ENCODE data around the gene AGT. TPM values are rescaled to one million over a fixed set of nuclear protein-coding genes. Genes with fewer than 3 reads are reported as not detected.

Gene AGT
- total RNA-seq, 1 experiment from 2014 or later: not detected

GRCh38 chr1:230684998-230685397 lies 28.9 kb downstream of the AGT start:
- no peak for DNase-seq
- no TSS peak for BruUV-seq (replicated peaks)
- Histone ChIP-seq H3K27me3 (ENCODE audit: insufficient read depth, low read depth) (no peaks in the 10 kb centered on the region), H3K4me3 (no peak overlapping the region), H3K27ac (no peak overlapping the region; the same call in 1 of the 2 replicates), H3K9me2 (ENCODE audit: insufficient read depth) (no peaks in the 10 kb centered on the region), H3K9me3 (ENCODE audit: insufficient read depth, low read depth) (no peaks in the 10 kb centered on the region), H4K20me1 (ENCODE audit: insufficient read depth) (peaks cover 4% of the 10 kb centered on the region), H3K79me2 (ENCODE audit: low read depth) (no peaks in the 10 kb centered on the region), H3K4me2 (no peak overlapping the region), H3F3A (ENCODE audit: insufficient read depth, low read depth) (peaks cover 37% of the 10 kb centered on the region), H3K4me1 (replicated peaks; ENCODE audit: insufficient read depth) (peaks cover 42% of the 10 kb centered on the region), H2AFZ (no peak overlapping the region), H3K36me3 (ENCODE audit: low read depth) (peaks cover 50% of the 10 kb centered on the region)
- intact Hi-C loops (cut with micrococcal nuclease; ENCODE audit: unreplicated experiment): loop anchor here (1.0 to 5.0 kb wide), 3 partner anchors 43 to 177 kb away; partner anchors contain the start of gene COG2
- no peak for TF ChIP-seq EZH2 (IDR thresholded peaks at IDR 0.05; ENCODE audit: low read depth)
- no peak for TF ChIP-seq CTCF (conservative IDR thresholded peaks at IDR 0.05)
- ChIA-PET CTCF (no interaction called here), POLR2A (ENCODE audit: unreplicated experiment) (no interaction called here)

GRCh38 chr1:230684146-230684545 lies 29.8 kb downstream of the AGT start:
- BruUV-seq (replicated peaks): no TSS peak
- Histone ChIP-seq H3K9me3 (ENCODE audit: insufficient read depth, low read depth) (no peaks in the 10 kb centered on the region), H2AFZ (no peak overlapping the region), H3F3A (ENCODE audit: insufficient read depth, low read depth) (peaks cover 37% of the 10 kb centered on the region), H4K20me1 (ENCODE audit: insufficient read depth) (peaks cover 4% of the 10 kb centered on the region), H3K4me1 (replicated peaks; ENCODE audit: insufficient read depth) (peaks cover 42% of the 10 kb centered on the region), H3K4me2 (peak overlapping the region; percentile 32), H3K79me2 (ENCODE audit: low read depth) (no peaks in the 10 kb centered on the region), H3K36me3 (ENCODE audit: low read depth) (peaks cover 44% of the 10 kb centered on the region), H3K27ac (peak overlapping the region; percentile 75), H3K4me3 (no peak overlapping the region), H3K27me3 (ENCODE audit: insufficient read depth, low read depth) (no peaks in the 10 kb centered on the region), H3K9me2 (ENCODE audit: insufficient read depth) (no peaks in the 10 kb centered on the region)
- CTCF ChIA-PET: no interaction called here
- POLR2A ChIA-PET (ENCODE audit: unreplicated experiment): interaction anchor here (0.7 kb wide), 1 partner anchor 184 kb away, joined by 3 read pairs; the partner anchor contains the start of gene C1orf198
- DNase-seq: peak; percentile 84 to 91
- intact Hi-C loops (cut with micrococcal nuclease; ENCODE audit: unreplicated experiment): loop anchor here (1.0 to 5.0 kb wide), 3 partner anchors 42 to 178 kb away; partner anchors contain the start of gene COG2
- no peak for TF ChIP-seq CTCF (conservative IDR thresholded peaks at IDR 0.05)
- no peak for TF ChIP-seq EZH2 (IDR thresholded peaks at IDR 0.05; ENCODE audit: low read depth)

- Histone ChIP-seq H4K20me1 (ENCODE audit: insufficient read depth) (peaks cover 4% of the 10 kb centered on the region), H2AFZ (no peak overlapping the region), H3K27ac (peak overlapping the region; percentile 75), H3K79me2 (ENCODE audit: low read depth) (no peaks in the 10 kb centered on the region), H3K9me2 (ENCODE audit: insufficient read depth) (no peaks in the 10 kb centered on the region), H3F3A (ENCODE audit: insufficient read depth, low read depth) (peaks cover 37% of the 10 kb centered on the region), H3K4me1 (replicated peaks; ENCODE audit: insufficient read depth) (peaks cover 42% of the 10 kb centered on the region), H3K4me3 (no peak overlapping the region), H3K36me3 (ENCODE audit: low read depth) (peaks cover 42% of the 10 kb centered on the region), H3K4me2 (peak overlapping the region; percentile 32), H3K27me3 (ENCODE audit: insufficient read depth, low read depth) (no peaks in the 10 kb centered on the region), H3K9me3 (ENCODE audit: insufficient read depth, low read depth) (no peaks in the 10 kb centered on the region)
- peak in 1 of 2 experiments; percentile 49 for DNase-seq
- TF ChIP-seq EZH2 (IDR thresholded peaks at IDR 0.05; ENCODE audit: low read depth) (no peak), CTCF (conservative IDR thresholded peaks at IDR 0.05) (no peak)
- intact Hi-C loops (cut with micrococcal nuclease; ENCODE audit: unreplicated experiment): loop anchor here (5.0 kb wide), 2 partner anchors 84 to 179 kb away; no protein-coding TSS in a partner anchor
- CTCF ChIA-PET: interaction anchor here (1.0 kb wide), 1 partner anchor 70 kb away, joined by 3 read pairs; no protein-coding TSS in a partner anchor
- POLR2A ChIA-PET (ENCODE audit: unreplicated experiment): interaction anchor here (0.5 kb wide), 1 partner anchor 72 kb away, joined by 9 read pairs; no protein-coding TSS in a partner anchor
- BruUV-seq (replicated peaks): no TSS peak
Measured at GRCh38 chr1:230682882-230683610, 30.9 kb downstream of the AGT start.

Measured in PC-9 (cell line).